Amniotic epithelial cell (primary cell): Measurements from ENCODE around the gene GBP6.
A peak's percentile ranks its signal among the peaks of the same experiment; 100 is the strongest.
"Not testable (repeated sequence)": the region's sequence is repeated elsewhere in the genome, so short reads cannot be mapped to it uniquely, and the experiment has no call there.

Experiments
- DNase-seq: peaks from one replicate; pipeline ENCODE4 v3.0.0-alpha.2; 2010; ENCODE audit warnings: low read depth

Gene GBP6

DNA sequence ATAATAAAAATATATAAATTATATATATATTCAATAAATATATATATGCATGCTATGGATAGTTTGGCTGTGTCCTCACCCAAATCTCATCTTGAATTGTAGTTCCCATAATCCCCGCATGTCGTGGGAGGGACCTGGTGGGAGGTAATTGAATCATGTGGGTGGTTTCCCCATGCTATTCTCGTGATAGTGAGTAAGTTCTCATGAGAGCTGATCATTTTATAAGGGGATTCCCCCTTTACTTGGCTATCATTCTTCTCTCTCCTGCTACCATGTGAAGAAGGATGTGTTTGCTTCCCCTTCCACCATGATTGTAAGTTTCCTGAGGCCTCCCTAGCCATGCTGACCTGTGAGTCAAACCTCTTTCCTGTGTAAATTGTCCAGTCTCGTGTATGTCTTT, 10.0 kb downstream of the GBP6 start:
- DNase-seq, result not testable (repeated sequence)

- DNase-seq, result no peak
Observed at GRCh38 chr1:89378001-89378400, 14.1 kb downstream of the GBP6 start.

DNA sequence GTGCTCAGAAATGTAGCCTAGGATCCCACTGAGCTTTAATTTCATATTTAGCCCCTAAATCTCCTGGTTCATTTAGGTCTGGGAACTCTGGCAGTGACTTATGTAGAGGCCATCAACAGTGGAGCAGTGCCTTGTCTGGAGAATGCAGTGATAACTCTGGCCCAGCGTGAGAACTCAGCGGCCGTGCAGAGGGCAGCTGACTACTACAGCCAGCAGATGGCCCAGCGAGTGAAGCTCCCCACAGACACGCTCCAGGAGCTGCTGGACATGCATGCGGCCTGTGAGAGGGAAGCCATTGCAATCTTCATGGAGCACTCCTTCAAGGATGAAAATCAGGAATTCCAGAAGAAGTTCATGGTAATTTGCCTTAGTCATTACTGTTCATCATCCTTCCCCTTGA, 17.8 kb downstream of the GBP6 start:
- DNase-seq, result no peak

- DNase-seq, result no peak
Observed at GRCh38 chr1:89382479-89382878, 18.6 kb downstream of the GBP6 start.

DNA sequence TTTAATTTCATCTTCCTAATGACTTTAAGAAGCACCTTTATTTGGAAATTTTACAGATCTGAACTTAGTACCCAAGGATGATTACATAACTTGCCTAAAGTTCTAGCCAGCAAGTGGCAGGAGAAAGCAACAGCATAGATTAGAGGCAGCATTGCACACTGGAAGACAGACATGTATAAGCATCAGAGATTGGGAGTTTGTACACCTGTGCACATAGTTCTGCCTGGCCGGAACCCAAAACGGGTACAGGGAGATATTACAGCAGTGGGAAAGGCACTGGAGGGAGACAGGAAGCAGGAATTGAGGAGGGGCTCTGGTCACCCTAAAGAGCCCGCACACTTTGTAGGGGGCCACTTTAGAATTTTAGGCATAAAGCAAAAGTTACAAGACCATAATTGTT, 19.3 kb downstream of the GBP6 start:
- DNase-seq, result no peak

- no peak for DNase-seq
Observed at GRCh38 chr1:89390707-89391106, 26.8 kb downstream of the GBP6 start.

DNA sequence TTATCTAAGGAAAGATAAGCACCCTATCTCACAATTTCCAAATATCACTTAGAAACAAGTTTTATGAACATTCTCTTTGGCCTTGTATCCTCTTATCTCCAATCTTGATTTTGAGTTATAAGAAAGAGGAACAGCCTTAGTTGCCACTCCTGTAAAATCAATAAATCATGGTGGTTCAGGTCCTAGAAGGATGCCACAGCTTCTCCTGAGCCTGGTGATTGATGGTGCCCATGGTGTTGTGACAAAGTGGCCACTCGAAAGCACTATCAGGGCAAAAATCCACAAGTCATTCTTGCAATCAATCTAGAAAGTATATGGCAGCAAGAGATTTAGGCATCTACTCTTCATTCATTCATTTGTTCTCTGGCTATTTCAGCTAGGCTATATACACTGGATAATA, 27.8 kb downstream of the GBP6 start:
- no peak for DNase-seq

DNA sequence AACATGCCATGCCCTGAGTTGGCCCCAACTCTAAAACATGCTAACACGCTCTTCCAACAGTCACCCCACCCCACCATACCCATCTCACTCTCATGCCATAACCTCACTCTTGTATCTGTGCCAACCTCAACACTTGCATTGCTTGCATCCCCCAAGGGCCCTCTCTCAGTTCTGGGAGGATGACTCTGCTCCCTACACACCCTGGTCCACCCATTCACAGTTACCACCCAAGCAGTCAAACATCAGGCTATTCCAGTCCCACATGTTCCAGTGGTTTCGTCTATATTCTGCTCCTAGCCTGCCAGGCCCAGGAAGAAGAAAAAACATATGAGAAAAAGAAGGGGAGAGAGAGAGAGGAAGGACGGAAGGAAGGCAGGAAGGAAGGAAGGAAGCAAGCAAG, 31.0 kb downstream of the GBP6 start:
- no peak for DNase-seq

DNA sequence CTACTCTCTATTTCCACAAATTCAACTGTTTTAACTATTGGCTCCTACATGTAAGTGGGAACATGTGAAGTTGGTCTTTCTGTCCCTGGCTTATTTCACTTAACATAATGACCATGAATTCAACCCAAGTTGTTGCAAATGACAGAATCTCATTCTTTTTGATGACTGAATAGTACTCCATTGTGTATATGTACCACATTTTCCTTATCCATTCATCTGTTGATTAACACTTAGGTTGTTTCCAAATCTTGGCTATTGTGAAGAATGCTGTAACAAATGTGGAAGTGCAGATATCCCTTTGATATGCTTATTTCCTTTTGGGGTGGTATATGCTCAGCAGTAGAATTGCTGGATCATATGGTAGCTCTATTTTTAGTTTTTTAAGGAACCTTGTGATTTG, 33.0 kb downstream of the GBP6 start:
- DNase-seq, result no peak

DNA sequence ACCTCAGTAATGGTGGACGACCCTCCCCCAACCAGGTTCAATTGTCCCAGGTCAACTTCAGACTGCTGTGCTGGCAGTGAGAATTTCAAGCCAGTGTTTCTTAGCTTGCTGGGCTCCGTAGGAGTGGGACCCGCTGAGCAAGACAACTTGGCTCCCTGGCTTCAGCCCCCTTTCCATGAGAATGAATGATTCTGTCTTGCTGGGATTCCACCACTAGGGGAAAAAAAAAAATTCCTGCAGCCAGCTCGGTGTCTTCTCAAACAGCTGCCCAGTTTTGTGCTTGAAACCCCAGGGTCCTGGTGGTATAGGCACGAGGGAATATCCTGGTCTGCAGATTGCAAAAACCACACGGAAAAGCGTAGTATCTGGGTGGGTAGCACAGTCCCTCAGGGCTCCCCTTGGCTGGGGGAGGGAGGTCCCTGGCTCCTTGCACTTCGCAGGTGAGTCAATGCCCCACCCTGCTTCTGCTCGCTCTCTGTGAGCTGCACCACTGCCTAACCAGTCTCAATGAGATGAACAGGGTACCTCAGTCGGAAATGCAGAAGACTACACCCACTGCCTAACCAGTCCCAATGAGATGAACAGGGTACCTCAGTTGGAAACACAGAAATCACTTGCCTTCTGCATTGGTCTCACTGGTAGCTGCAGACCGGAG, 41.5 kb downstream of the GBP6 start:
- DNase-seq, result no peak

GRCh38 chr1:89407360-89407759, 43.5 kb downstream of the GBP6 start:
- peak; percentile 57 for DNase-seq

- DNase-seq, result not testable (repeated sequence)
Observed at GRCh38 chr1:89407768-89408167, 43.9 kb downstream of the GBP6 start.

GRCh38 chr1:89425056-89425455, 61.2 kb downstream of the GBP6 start:
- DNase-seq, result no peak

DNA sequence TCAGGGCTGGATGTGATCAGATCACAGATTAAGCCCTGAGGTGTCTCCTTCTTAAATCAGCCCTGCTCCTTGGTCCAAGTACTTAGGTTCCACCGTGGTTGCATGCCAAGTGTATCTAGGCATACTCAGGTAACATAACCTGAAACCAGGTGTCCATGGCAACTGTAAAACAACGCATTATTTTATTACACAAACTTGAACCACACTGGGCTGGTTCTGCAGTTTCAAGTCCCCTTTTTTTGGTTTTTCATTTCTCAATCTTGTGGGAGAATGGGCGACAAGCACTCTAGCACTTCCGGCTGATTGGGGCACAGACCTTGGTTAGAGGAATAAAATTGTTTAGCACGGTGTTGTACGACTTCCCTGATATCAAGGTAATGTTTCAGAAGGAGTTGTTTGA, 65.2 kb downstream of the GBP6 start:
- no peak for DNase-seq

- not testable (repeated sequence) for DNase-seq
Observed at GRCh38 chr1:89429681-89430080, 65.8 kb downstream of the GBP6 start.

DNA sequence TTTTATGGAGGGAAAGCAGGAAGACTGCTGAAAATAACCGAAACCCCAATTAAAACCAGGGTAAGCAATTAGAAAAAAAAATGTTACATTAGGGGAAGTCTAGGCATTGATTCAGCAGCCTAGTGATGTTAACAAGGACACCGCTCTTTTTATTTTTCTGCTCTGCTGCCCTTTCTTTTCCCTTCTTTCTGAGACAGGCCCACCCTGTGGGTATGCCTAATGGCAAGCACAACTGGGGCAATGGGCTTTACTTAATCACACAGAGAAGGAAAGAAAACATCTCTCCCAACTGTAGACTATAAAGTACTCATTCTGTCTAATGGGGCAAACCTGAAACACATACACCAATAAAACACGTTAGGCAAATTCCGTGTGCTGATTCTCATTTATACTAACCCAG, 69.6 kb downstream of the GBP6 start:
- no peak for DNase-seq

DNA sequence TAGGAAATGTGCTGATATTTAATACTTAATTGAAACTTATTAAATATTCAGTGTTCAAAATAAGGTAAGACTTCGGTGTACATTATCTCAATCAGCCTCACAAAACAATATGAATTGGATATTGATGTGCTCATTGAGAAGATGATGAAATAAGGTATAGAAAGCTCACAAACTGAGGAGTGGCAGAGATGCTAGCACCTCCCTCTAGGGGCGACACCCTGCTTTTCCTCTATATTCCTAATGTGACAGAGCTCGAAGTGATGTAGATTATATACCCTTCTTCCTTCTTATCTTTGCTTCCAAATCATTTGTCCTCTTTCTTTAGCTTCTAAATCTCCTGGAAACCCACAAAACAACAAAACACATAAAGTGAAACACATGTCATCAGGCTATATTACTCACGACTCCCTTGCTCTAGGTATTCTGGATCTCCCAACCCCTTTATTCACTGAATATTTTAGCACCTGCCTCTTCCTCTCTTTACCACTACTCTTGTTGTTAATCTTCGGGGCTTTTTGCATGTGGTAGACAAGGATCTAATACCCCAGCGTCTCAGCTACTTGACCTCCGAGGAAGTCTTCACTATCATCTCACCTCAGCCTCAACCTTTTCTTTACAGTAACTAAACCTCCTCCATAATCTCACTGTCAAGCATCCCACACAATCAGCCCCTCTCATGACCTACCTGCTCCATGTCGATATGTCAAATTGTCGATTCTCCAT, 70.4 kb downstream of the GBP6 start:
- DNase-seq, result not testable (repeated sequence)
